HEK293 (cell line): ENCODE data around the gene SECTM1.

Experiments
- CTCF ChIA-PET: fragments of 350-600 bp; formaldehyde crosslinking; extraction: SDS; loops from one replicate; lab custom pipeline; 2021; ENCODE audit warnings: antibody characterized with exemption; lab: Yijun Ruan, JAX
- POLR2A ChIA-PET: fragments of 300-600 bp; formaldehyde crosslinking; extraction: SDS; loops from one replicate; lab custom pipeline; 2020; ENCODE audit warnings: antibody characterized with exemption, inconsistent platforms; lab: Yijun Ruan, JAX
- H3K27ac ChIP-seq: fragments of 200-500 bp; sonication (Bioruptor generic); 2 replicates; pipeline ENCODE4 v1.5.1; 2014; ENCODE audit warnings: low read depth, low read length, control low read depth, inconsistent platforms; ENCODE audit errors: extremely low read depth
- H3K36me3 ChIP-seq, 2 experiments: fragments of 200-500 bp in 1 of 2; sonication (Bioruptor generic) in 1 of 2; 1 replicate in 1 of 2; 2 replicates in 1 of 2; pipeline ENCODE4 v1.5.1; 2014 to 2017; ENCODE audit warnings: inconsistent platforms in 2 of 2, low read length in 2 of 2; ENCODE audit not compliant: control insufficient read depth in 2 of 2, insufficient read depth in 1 of 2
- H3K4me1 ChIP-seq: fragments of 200-500 bp; sonication (Bioruptor generic); 2 replicates; pipeline ENCODE4 v1.5.1; 2014; ENCODE audit warnings: mild to moderate bottlenecking, low read length, inconsistent platforms; ENCODE audit not compliant: control insufficient read depth, insufficient read depth
- H3K4me3 ChIP-seq: 2 replicates; pipeline ENCODE4 v1.5.1; 2011; ENCODE audit warnings: low read depth, mild to moderate bottlenecking, control low read depth, low read length, moderate library complexity
- H3K9me3 ChIP-seq: fragments of 200-500 bp; sonication (Bioruptor generic); 2 replicates; pipeline ENCODE4 v1.5.1; 2014; ENCODE audit warnings: low read depth, low read length, inconsistent platforms; ENCODE audit not compliant: control insufficient read depth, insufficient read depth
- GLI4 ChIP-seq: fragments of 450-650 bp; formaldehyde crosslinking; IDR thresholded peaks from 2 replicates; pipeline ENCODE4 v1.5.1; 2016; ENCODE audit warnings: missing biosample characterization, missing genetic modification characterization
- HOXC10 ChIP-seq: sonication (generic); formaldehyde crosslinking; IDR thresholded peaks from 2 replicates; pipeline ENCODE4 v1.8.1; 2023; ENCODE audit warnings: mild to moderate bottlenecking, missing genetic modification reagents
- KLF7 ChIP-seq: fragments of 450-650 bp; formaldehyde crosslinking; IDR thresholded peaks from 2 replicates; pipeline ENCODE4 v1.5.1; 2016; ENCODE audit warnings: missing biosample characterization, missing genetic modification characterization, borderline replicate concordance
- ZBTB48 ChIP-seq: fragments of 450-650 bp; formaldehyde crosslinking; IDR thresholded peaks from 2 replicates; pipeline ENCODE4 v1.5.1; 2016; ENCODE audit warnings: missing biosample characterization, missing genetic modification characterization
- ZEB2 ChIP-seq: fragments of 450-650 bp; formaldehyde crosslinking; IDR thresholded peaks from 2 replicates; pipeline ENCODE4 v1.5.1; 2016; ENCODE audit warnings: missing biosample characterization, missing genetic modification characterization
- ZFHX2 ChIP-seq: fragments of 450-650 bp; formaldehyde crosslinking; conservative IDR thresholded peaks from 2 replicates; pipeline ENCODE4 v1.5.1; 2016; ENCODE audit warnings: missing biosample characterization, missing genetic modification characterization
- ZFP69B ChIP-seq: fragments of 450-650 bp; formaldehyde crosslinking; IDR thresholded peaks from 2 replicates; pipeline ENCODE4 v1.5.1; 2016; ENCODE audit warnings: missing biosample characterization, missing genetic modification characterization
- ZNF133 ChIP-seq: fragments of 450-650 bp; formaldehyde crosslinking; IDR thresholded peaks from 2 replicates; pipeline ENCODE4 v1.5.1; 2016; ENCODE audit warnings: missing biosample characterization, missing genetic modification characterization
- ZNF157 ChIP-seq: fragments of 450-650 bp; formaldehyde crosslinking; IDR thresholded peaks from 2 replicates; pipeline ENCODE4 v1.5.1; 2016; ENCODE audit warnings: missing biosample characterization, missing genetic modification characterization
- ZNF16 ChIP-seq: fragments of 450-650 bp; formaldehyde crosslinking; IDR thresholded peaks from 2 replicates; pipeline ENCODE4 v1.5.1; 2016; ENCODE audit warnings: low read depth, missing biosample characterization, missing genetic modification characterization
- ZNF202 ChIP-seq: fragments of 450-650 bp; formaldehyde crosslinking; IDR thresholded peaks from 2 replicates; pipeline ENCODE4 v1.5.1; 2016; ENCODE audit warnings: missing biosample characterization, missing genetic modification characterization, borderline replicate concordance
- ZNF37A ChIP-seq: fragments of 450-650 bp; IDR thresholded peaks from 2 replicates; pipeline ENCODE4 v1.5.1; 2018; ENCODE audit warnings: missing biosample characterization, missing genetic modification characterization
- ZNF404 ChIP-seq: fragments of 450-650 bp; formaldehyde crosslinking; IDR thresholded peaks from 2 replicates; pipeline ENCODE4 v1.5.1; 2017; ENCODE audit warnings: missing biosample characterization, missing genetic modification characterization
- ZNF423 ChIP-seq: fragments of 450-650 bp; formaldehyde crosslinking; IDR thresholded peaks from 2 replicates; pipeline ENCODE4 v1.5.1; 2016; ENCODE audit warnings: missing biosample characterization, missing genetic modification characterization
- ZNF600 ChIP-seq: fragments of 450-650 bp; formaldehyde crosslinking; IDR thresholded peaks from 2 replicates; pipeline ENCODE4 v1.5.1; 2016; ENCODE audit warnings: missing biosample characterization, missing genetic modification characterization
- ZNF701 ChIP-seq: fragments of 450-650 bp; formaldehyde crosslinking; IDR thresholded peaks from 2 replicates; pipeline ENCODE4 v1.5.1; 2016; ENCODE audit warnings: missing biosample characterization, missing genetic modification characterization
- ZSCAN23 ChIP-seq: fragments of 450-650 bp; formaldehyde crosslinking; IDR thresholded peaks from 2 replicates; pipeline ENCODE4 v1.5.1; 2016; ENCODE audit warnings: missing biosample characterization, missing genetic modification characterization
- TF ChIP-seq, protein P1 (sequence below): fragments of 450-650 bp; formaldehyde crosslinking; IDR thresholded peaks from 2 replicates; pipeline ENCODE4 v1.5.1; 2017; ENCODE audit warnings: missing biosample characterization, missing genetic modification characterization
- TF ChIP-seq, protein P2 (sequence below): fragments of 450-650 bp; formaldehyde crosslinking; IDR thresholded peaks from 2 replicates; pipeline ENCODE4 v1.5.1; 2016; ENCODE audit warnings: missing biosample characterization, missing genetic modification characterization
- TF ChIP-seq, protein P3 (sequence below): fragments of 450-650 bp; formaldehyde crosslinking; IDR thresholded peaks from 2 replicates; pipeline ENCODE4 v1.5.1; 2016; ENCODE audit warnings: missing biosample characterization, missing genetic modification characterization
- TF ChIP-seq, protein P4 (sequence below): fragments of 450-650 bp; formaldehyde crosslinking; IDR thresholded peaks from 2 replicates; pipeline ENCODE4 v1.5.1; 2016; ENCODE audit warnings: missing biosample characterization, missing genetic modification characterization

SECTM1 gene

DNA sequence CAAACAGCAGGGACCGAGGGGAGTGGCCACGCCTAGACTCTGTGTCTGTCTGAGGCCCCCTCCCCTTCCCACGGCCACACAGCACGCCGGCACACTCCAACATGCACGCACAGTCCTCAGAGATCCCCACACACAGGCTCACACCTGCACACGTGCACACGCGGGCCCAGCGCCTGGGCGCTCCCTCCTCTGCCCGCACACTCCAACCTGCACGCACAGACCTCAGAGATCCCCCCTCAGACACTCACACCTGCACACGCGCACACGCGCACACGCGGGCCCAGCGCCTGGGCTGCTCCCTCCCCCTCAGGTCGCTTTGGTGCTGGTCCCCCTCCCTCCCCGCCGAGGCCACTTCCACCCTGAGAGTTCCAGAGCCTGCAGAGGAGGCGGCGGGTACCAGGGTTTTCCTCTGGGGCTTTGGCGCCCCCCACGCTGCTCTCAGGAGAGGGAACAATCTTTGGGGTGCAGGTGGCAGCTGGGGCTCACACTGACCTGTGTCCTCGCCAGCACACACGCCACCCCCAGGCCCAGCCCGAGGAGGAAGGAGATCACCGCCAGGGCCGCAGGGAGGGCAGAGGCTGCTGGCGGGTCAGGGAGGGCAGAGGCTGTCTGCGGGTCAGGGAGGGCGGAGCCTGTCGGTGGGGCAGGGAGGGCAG lies 17.7 kb downstream of the SECTM1 start:
- Histone ChIP-seq H3K4me3 (no peak overlapping the region), H3K36me3 (no peaks in the 10 kb centered on the region), H3K27ac (no peak overlapping the region), H3K9me3 (no peaks in the 10 kb centered on the region)
- CTCF ChIA-PET, result no interaction called here
- peak; percentile 31; the same call in 1 of the 2 replicates for TF ChIP-seq ZNF600 (tag by site-specific recombination)
- TF ChIP-seq, protein P1, sequence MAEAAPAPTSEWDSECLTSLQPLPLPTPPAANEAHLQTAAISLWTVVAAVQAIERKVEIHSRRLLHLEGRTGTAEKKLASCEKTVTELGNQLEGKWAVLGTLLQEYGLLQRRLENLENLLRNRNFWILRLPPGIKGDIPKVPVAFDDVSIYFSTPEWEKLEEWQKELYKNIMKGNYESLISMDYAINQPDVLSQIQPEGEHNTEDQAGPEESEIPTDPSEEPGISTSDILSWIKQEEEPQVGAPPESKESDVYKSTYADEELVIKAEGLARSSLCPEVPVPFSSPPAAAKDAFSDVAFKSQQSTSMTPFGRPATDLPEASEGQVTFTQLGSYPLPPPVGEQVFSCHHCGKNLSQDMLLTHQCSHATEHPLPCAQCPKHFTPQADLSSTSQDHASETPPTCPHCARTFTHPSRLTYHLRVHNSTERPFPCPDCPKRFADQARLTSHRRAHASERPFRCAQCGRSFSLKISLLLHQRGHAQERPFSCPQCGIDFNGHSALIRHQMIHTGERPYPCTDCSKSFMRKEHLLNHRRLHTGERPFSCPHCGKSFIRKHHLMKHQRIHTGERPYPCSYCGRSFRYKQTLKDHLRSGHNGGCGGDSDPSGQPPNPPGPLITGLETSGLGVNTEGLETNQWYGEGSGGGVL (tag by site-specific recombination), result 0 out of 2 replicates have a peak, but pooled peaks have one; percentile 7
- no peak for TF ChIP-seq GLI4 (tag by site-specific recombination)
- 0 out of 2 replicates have a peak, but pooled peaks have one; percentile 60 for TF ChIP-seq ZNF701
- no peak for TF ChIP-seq ZNF133
- TF ChIP-seq, all 188 proteins: peak for 3
- no peaks in the 10 kb centered on the region for H3K4me1 ChIP-seq
- POLR2A ChIA-PET, result interaction anchor here (0.6 kb wide), 1 partner anchor 436 kb away, joined by 3 read pairs; no protein-coding TSS in a partner anchor

DNA sequence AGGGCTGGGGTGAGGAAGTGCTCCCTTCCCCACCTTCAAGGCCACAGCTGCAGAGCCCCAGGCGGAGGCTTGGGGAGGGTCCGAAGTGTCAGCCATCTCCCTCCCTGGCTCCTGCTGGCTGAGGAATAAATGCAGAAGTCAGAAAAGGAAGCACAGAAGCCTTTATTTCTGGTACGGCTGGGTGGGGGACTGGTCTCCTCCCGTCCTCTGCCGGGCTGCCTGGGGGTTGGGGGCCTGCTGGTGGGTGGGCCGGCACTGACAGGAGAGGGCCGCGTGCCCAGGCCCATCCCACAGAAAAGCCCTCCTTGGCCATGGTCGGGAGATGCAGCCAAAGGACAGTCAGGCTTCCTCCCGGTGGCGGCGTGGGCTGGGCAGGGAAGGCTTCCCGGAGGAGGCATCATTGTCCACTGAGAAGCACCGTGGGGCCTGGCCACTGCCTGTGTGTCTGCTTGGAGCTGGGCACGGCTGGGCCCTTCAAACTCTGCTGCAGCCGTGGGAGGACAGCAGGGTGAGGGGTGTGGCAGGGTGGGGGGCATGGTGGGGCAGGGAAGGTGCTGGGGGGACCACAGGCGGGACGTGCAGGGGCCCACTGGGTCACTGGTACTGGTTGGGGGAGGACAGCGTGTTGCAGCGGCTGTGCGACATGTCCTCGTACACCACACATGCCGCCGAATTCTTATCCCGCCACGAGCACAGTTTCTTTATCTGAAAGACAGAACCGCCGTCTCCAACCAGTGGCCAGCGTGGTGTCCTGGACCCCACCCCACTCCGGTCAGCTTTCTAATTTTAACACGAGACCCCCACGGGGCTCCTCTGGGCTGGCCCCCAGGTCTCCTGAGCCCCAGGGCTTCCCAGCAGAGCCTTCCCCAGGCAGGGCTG lies 18.6 kb downstream of the SECTM1 start:
- ChIA-PET POLR2A (no interaction called here), CTCF (interaction anchor here (1.2 kb wide), 1 partner anchor 43 kb away, joined by 3 read pairs; no protein-coding TSS in a partner anchor)
- H3K36me3 ChIP-seq, result no peaks in the 10 kb centered on the region
- TF ChIP-seq KLF7 (no peak), ZFHX2 (tag by site-specific recombination) (0 out of 2 replicates have a peak, but pooled peaks have one; percentile 7)
- no peak overlapping the region for H3K4me3 ChIP-seq
- no peak overlapping the region for H3K27ac ChIP-seq
- no peaks in the 10 kb centered on the region for H3K4me1 ChIP-seq
- H3K9me3 ChIP-seq, result no peaks in the 10 kb centered on the region

DNA sequence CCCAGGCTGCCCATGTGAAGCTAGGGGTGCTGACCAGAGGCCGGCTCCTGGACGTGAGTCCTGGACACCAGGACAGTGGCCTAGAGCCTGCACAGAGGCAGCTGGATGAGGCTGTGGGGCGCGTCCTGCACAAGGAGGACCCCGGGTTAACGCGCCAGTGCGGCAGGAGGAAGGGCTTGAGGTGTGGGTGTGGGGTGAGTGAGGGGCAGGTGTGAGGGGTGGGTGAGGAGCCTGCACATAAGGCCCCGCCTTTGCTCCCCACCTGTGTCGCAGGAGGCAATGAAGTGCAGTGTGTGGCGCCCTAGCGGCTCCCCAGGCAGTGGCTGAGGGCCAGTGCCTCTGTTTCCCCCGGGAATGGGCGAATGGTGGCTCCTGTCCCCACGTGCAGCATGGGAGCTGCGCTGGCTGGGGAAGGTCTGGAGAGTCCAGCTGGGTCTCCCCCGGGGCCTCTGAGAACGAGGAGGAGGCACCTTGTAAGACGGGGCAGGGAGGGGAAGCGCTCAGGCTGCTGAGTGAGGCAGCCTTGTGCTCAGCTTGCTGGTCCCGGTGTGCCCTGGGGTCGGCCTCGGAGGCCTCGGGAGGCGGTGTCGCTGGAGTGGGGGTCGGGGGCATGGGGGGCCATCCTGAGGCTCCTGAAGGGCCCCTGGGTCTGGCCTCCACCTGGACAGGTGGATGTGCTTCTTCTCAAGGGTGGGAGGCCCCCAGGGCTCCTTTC lies 19.4 kb downstream of the SECTM1 start:
- Histone ChIP-seq H3K4me1 (no peaks in the 10 kb centered on the region), H3K9me3 (no peaks in the 10 kb centered on the region), H3K4me3 (no peak overlapping the region), H3K36me3 (no peaks in the 10 kb centered on the region), H3K27ac (no peak overlapping the region)
- ChIA-PET POLR2A (no interaction called here), CTCF (interaction anchor here (1.2 to 1.7 kb wide), 2 partner anchors 14 to 44 kb away, joined by 3 to 4 read pairs; no protein-coding TSS in a partner anchor)
- TF ChIP-seq, protein P2, sequence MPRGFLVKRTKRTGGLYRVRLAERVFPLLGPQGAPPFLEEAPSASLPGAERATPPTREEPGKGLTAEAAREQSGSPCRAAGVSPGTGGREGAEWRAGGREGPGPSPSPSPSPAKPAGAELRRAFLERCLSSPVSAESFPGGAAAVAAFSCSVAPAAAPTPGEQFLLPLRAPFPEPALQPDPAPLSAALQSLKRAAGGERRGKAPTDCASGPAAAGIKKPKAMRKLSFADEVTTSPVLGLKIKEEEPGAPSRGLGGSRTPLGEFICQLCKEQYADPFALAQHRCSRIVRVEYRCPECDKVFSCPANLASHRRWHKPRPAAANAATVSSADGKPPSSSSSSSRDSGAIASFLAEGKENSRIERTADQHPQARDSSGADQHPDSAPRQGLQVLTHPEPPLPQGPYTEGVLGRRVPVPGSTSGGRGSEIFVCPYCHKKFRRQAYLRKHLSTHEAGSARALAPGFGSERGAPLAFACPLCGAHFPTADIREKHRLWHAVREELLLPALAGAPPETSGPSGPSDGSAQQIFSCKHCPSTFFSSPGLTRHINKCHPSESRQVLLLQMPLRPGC (tag by site-specific recombination), result no peak
- TF ChIP-seq, protein P3, sequence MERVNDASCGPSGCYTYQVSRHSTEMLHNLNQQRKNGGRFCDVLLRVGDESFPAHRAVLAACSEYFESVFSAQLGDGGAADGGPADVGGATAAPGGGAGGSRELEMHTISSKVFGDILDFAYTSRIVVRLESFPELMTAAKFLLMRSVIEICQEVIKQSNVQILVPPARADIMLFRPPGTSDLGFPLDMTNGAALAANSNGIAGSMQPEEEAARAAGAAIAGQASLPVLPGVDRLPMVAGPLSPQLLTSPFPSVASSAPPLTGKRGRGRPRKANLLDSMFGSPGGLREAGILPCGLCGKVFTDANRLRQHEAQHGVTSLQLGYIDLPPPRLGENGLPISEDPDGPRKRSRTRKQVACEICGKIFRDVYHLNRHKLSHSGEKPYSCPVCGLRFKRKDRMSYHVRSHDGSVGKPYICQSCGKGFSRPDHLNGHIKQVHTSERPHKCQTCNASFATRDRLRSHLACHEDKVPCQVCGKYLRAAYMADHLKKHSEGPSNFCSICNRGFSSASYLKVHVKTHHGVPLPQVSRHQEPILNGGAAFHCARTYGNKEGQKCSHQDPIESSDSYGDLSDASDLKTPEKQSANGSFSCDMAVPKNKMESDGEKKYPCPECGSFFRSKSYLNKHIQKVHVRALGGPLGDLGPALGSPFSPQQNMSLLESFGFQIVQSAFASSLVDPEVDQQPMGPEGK, result no peak
- TF ChIP-seq ZBTB48 (tag by site-specific recombination) (no peak), ZNF202 (tag by site-specific recombination) (no peak), ZNF16 (tag by site-specific recombination) (no peak), ZNF423 (tag by site-specific recombination) (no peak), ZSCAN23 (tag by site-specific recombination) (no peak), HOXC10 (no peak), ZNF404 (no peak), ZNF37A (tag by site-specific recombination) (no peak), ZEB2 (tag by site-specific recombination) (no peak), ZFP69B (tag by site-specific recombination) (no peak), ZNF157 (tag by site-specific recombination) (no peak)
- TF ChIP-seq, protein P4, sequence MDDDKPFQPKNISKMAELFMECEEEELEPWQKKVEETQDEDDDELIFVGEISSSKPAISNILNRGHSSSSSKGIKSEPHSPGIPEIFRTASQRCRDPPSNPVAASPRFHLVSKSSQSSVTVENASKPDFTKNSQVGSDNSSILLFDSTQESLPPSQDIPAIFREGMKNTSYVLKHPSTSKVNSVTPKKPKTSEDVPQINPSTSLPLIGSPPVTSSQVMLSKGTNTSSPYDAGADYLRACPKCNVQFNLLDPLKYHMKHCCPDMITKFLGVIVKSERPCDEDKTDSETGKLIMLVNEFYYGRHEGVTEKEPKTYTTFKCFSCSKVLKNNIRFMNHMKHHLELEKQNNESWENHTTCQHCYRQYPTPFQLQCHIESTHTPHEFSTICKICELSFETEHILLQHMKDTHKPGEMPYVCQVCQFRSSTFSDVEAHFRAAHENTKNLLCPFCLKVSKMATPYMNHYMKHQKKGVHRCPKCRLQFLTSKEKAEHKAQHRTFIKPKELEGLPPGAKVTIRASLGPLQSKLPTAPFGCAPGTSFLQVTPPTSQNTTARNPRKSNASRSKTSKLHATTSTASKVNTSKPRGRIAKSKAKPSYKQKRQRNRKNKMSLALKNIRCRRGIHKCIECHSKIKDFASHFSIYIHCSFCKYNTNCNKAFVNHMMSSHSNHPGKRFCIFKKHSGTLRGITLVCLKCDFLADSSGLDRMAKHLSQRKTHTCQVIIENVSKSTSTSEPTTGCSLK (tag by site-specific recombination), result no peak
